Liver (tissue), 3 donors: ENCODE results near the gene PPP1R14C.

Source experiments
- CTCF ChIP-seq: fragments of 150-350 bp; IDR thresholded peaks from 2 replicates; pipeline ENCODE4 v1.5.1; 2017; ENCODE audit warnings: improper control_type of control experiment, low read depth, low read length; ENCODE audit not compliant: missing input control
- EGR1 ChIP-seq, 2 donors: IDR thresholded peaks; 2 replicates each; pipeline ENCODE4 v1.6.1; 2016 to 2018; ENCODE audit warnings: antibody characterized with exemption in 2 of 2, low read depth in 2 of 2
- FOXA2 ChIP-seq: IDR thresholded peaks from 2 replicates; pipeline ENCODE4 v1.6.1; 2016; ENCODE audit warnings: antibody characterized with exemption
- GABPA ChIP-seq, 2 donors: IDR thresholded peaks in 1 of 2; conservative IDR thresholded peaks in 1 of 2; 2 replicates each; pipeline ENCODE4 v1.6.1; 2016; ENCODE audit warnings: antibody characterized with exemption in 2 of 2, mild to moderate bottlenecking in 1 of 2, moderate library complexity in 1 of 2
- HNF4A ChIP-seq, 2 donors: conservative IDR thresholded peaks; 2 replicates each; pipeline ENCODE4 v1.6.1; 2016; ENCODE audit warnings: antibody characterized with exemption in 2 of 2, mild to moderate bottlenecking in 2 of 2
- HNF4G ChIP-seq: IDR thresholded peaks from 2 replicates; pipeline ENCODE4 v1.6.1; 2016; ENCODE audit warnings: antibody characterized with exemption
- RAD21 ChIP-seq, 2 donors: IDR thresholded peaks; 2 replicates each; pipeline ENCODE4 v1.6.1; 2016; ENCODE audit warnings: antibody characterized with exemption in 2 of 2, mild to moderate bottlenecking in 2 of 2
- RXRA ChIP-seq, 2 donors: IDR thresholded peaks; 2 replicates each; pipeline ENCODE4 v1.6.1; 2017 to 2018; ENCODE audit warnings: antibody characterized with exemption in 2 of 2, mild to moderate bottlenecking in 1 of 2
- SP1 ChIP-seq: IDR thresholded peaks from 2 replicates; pipeline ENCODE4 v1.6.1; 2018; ENCODE audit warnings: antibody characterized with exemption, mild to moderate bottlenecking
- YY1 ChIP-seq: IDR thresholded peaks from 2 replicates; pipeline ENCODE4 v1.6.1; 2016; ENCODE audit warnings: antibody characterized with exemption, mild to moderate bottlenecking
- TF ChIP-seq, protein P1 (sequence below): IDR thresholded peaks from 2 replicates; pipeline ENCODE4 v1.6.1; 2016; ENCODE audit warnings: antibody characterized with exemption
- TF ChIP-seq, protein P2 (sequence below): IDR thresholded peaks from 2 replicates; pipeline ENCODE4 v1.6.1; 2016; ENCODE audit warnings: antibody characterized with exemption
- TF ChIP-seq, protein P3 (sequence below): IDR thresholded peaks from 2 replicates; pipeline ENCODE4 v1.6.1; 2016; ENCODE audit warnings: antibody characterized with exemption
- TF ChIP-seq, protein P4 (sequence below): IDR thresholded peaks from 2 replicates; pipeline ENCODE4 v1.6.1; 2016; ENCODE audit warnings: antibody characterized with exemption, mild to moderate bottlenecking
- donor health status: healthy.
- donor health status: healthy.

GRCh38 chr6:150214310-150214709, 71.5 kb downstream of the PPP1R14C start:
- TF ChIP-seq CTCF (no peak), FOXA2 (no peak), RAD21 (IDR thresholded peaks at IDR 0.05) (no peak), SP1 (no peak), GABPA (IDR thresholded peaks at IDR 0.05 in 1 of 2, conservative IDR thresholded peaks at IDR 0.05 in 1 of 2) (no peak), EGR1 (IDR thresholded peaks at IDR 0.05; ENCODE audit: low read depth in 2 of 2) (no peak), HNF4A (conservative IDR thresholded peaks at IDR 0.05) (no peak), RXRA (IDR thresholded peaks at IDR 0.05) (no peak), HNF4G (no peak), YY1 (no peak)
- TF ChIP-seq, protein P1, sequence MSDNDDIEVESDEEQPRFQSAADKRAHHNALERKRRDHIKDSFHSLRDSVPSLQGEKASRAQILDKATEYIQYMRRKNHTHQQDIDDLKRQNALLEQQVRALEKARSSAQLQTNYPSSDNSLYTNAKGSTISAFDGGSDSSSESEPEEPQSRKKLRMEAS: no peak
- TF ChIP-seq, protein P2, sequence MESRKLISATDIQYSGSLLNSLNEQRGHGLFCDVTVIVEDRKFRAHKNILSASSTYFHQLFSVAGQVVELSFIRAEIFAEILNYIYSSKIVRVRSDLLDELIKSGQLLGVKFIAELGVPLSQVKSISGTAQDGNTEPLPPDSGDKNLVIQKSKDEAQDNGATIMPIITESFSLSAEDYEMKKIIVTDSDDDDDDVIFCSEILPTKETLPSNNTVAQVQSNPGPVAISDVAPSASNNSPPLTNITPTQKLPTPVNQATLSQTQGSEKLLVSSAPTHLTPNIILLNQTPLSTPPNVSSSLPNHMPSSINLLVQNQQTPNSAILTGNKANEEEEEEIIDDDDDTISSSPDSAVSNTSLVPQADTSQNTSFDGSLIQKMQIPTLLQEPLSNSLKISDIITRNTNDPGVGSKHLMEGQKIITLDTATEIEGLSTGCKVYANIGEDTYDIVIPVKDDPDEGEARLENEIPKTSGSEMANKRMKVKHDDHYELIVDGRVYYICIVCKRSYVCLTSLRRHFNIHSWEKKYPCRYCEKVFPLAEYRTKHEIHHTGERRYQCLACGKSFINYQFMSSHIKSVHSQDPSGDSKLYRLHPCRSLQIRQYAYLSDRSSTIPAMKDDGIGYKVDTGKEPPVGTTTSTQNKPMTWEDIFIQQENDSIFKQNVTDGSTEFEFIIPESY: no peak
- TF ChIP-seq, protein P3, sequence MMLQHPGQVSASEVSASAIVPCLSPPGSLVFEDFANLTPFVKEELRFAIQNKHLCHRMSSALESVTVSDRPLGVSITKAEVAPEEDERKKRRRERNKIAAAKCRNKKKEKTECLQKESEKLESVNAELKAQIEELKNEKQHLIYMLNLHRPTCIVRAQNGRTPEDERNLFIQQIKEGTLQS: no peak
- TF ChIP-seq, protein P4, sequence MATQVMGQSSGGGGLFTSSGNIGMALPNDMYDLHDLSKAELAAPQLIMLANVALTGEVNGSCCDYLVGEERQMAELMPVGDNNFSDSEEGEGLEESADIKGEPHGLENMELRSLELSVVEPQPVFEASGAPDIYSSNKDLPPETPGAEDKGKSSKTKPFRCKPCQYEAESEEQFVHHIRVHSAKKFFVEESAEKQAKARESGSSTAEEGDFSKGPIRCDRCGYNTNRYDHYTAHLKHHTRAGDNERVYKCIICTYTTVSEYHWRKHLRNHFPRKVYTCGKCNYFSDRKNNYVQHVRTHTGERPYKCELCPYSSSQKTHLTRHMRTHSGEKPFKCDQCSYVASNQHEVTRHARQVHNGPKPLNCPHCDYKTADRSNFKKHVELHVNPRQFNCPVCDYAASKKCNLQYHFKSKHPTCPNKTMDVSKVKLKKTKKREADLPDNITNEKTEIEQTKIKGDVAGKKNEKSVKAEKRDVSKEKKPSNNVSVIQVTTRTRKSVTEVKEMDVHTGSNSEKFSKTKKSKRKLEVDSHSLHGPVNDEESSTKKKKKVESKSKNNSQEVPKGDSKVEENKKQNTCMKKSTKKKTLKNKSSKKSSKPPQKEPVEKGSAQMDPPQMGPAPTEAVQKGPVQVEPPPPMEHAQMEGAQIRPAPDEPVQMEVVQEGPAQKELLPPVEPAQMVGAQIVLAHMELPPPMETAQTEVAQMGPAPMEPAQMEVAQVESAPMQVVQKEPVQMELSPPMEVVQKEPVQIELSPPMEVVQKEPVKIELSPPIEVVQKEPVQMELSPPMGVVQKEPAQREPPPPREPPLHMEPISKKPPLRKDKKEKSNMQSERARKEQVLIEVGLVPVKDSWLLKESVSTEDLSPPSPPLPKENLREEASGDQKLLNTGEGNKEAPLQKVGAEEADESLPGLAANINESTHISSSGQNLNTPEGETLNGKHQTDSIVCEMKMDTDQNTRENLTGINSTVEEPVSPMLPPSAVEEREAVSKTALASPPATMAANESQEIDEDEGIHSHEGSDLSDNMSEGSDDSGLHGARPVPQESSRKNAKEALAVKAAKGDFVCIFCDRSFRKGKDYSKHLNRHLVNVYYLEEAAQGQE: no peak
